Measurements from ENCODE around the gene ERC2. TPM values are rescaled to one million over a fixed set of nuclear protein-coding genes. Genes with fewer than 3 reads are reported as not detected.

Gene ERC2
- total RNA-seq, 3 donors from 2014 or later: 0.64 to 7.3 (median 1.3) TPM

GRCh38 chr3:56094170-56094569 is 374.1 kb downstream of the ERC2 start:
- intact Hi-C loops (cut with DNase I; ENCODE audit: low total_unique reads): no loop called here

GRCh38 chr3:56089739-56090138 is 378.5 kb downstream of the ERC2 start:
- Histone ChIP-seq H3K4me1 (no peaks in the 10 kb centered on the region), H3K4me3 (no peak overlapping the region), H3K36me3 (no peaks in the 10 kb centered on the region), H3K9me3 (no peaks in the 10 kb centered on the region), H3K27ac (no peak overlapping the region), H3K27me3 (no peaks in the 10 kb centered on the region)
- DNase-seq (ENCODE audit: low spot score in 2 of 2): no peak
- intact Hi-C loops (cut with DNase I; ENCODE audit: low total_unique reads): no loop called here
- TF ChIP-seq POLR2AphosphoS5 (IDR thresholded peaks at IDR 0.05): no peak
- TF ChIP-seq POLR2A (IDR thresholded peaks at IDR 0.05): no peak
- TF ChIP-seq, protein P1, sequence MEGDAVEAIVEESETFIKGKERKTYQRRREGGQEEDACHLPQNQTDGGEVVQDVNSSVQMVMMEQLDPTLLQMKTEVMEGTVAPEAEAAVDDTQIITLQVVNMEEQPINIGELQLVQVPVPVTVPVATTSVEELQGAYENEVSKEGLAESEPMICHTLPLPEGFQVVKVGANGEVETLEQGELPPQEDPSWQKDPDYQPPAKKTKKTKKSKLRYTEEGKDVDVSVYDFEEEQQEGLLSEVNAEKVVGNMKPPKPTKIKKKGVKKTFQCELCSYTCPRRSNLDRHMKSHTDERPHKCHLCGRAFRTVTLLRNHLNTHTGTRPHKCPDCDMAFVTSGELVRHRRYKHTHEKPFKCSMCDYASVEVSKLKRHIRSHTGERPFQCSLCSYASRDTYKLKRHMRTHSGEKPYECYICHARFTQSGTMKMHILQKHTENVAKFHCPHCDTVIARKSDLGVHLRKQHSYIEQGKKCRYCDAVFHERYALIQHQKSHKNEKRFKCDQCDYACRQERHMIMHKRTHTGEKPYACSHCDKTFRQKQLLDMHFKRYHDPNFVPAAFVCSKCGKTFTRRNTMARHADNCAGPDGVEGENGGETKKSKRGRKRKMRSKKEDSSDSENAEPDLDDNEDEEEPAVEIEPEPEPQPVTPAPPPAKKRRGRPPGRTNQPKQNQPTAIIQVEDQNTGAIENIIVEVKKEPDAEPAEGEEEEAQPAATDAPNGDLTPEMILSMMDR (IDR thresholded peaks at IDR 0.05): no peak

More at GRCh38 chr3:56094170-56094569, 374.1 kb downstream of the ERC2 start:
- H3K27me3 ChIP-seq: no peaks in the 10 kb centered on the region
- H3K27ac ChIP-seq: no peak overlapping the region
- H3K4me3 ChIP-seq: no peak overlapping the region
- TF ChIP-seq, protein P1 (IDR thresholded peaks at IDR 0.05): no peak
- DNase-seq (ENCODE audit: low spot score in 2 of 2): no peak
- no peaks in the 10 kb centered on the region for H3K4me1 ChIP-seq
- no peaks in the 10 kb centered on the region for H3K36me3 ChIP-seq
- no peaks in the 10 kb centered on the region for H3K9me3 ChIP-seq

- TF ChIP-seq POLR2AphosphoS5 (IDR thresholded peaks at IDR 0.05) (no peak), POLR2A (IDR thresholded peaks at IDR 0.05) (no peak)
- TF ChIP-seq, protein P1 (IDR thresholded peaks at IDR 0.05): no peak
- intact Hi-C loops (cut with DNase I; ENCODE audit: low total_unique reads): no loop called here
- Histone ChIP-seq H3K4me1 (no peaks in the 10 kb centered on the region), H3K4me3 (no peak overlapping the region), H3K27me3 (no peaks in the 10 kb centered on the region), H3K36me3 (no peaks in the 10 kb centered on the region), H3K27ac (no peak overlapping the region), H3K9me3 (no peaks in the 10 kb centered on the region)
- no peak for DNase-seq (ENCODE audit: low spot score in 2 of 2)
These were observed 380.7 kb downstream of the ERC2 start for GRCh38 chr3:56087451-56088053.

GRCh38 chr3:56086355-56086754 is 381.9 kb downstream of the ERC2 start:
- Histone ChIP-seq H3K27me3 (no peaks in the 10 kb centered on the region), H3K4me3 (no peak overlapping the region), H3K9me3 (no peaks in the 10 kb centered on the region), H3K4me1 (no peaks in the 10 kb centered on the region), H3K27ac (no peak overlapping the region), H3K36me3 (no peaks in the 10 kb centered on the region)
- intact Hi-C loops (cut with DNase I; ENCODE audit: low total_unique reads): no loop called here
- DNase-seq (ENCODE audit: low spot score in 2 of 2): no peak
- TF ChIP-seq POLR2AphosphoS5 (IDR thresholded peaks at IDR 0.05) (no peak), POLR2A (IDR thresholded peaks at IDR 0.05) (no peak)
- TF ChIP-seq, protein P1 (IDR thresholded peaks at IDR 0.05): no peak

GRCh38 chr3:56081246-56081645 is 387.0 kb downstream of the ERC2 start:
- H3K27me3 ChIP-seq: no peaks in the 10 kb centered on the region
- H3K4me1 ChIP-seq: no peaks in the 10 kb centered on the region
- H3K36me3 ChIP-seq: no peaks in the 10 kb centered on the region
- TF ChIP-seq POLR2AphosphoS5 (IDR thresholded peaks at IDR 0.05) (no peak), POLR2A (IDR thresholded peaks at IDR 0.05) (no peak)
- TF ChIP-seq, protein P1 (IDR thresholded peaks at IDR 0.05): no peak
- no peak overlapping the region for H3K27ac ChIP-seq
- no peak overlapping the region for H3K4me3 ChIP-seq
- H3K9me3 ChIP-seq: no peaks in the 10 kb centered on the region
- DNase-seq (ENCODE audit: low spot score in 2 of 2): no peak
- intact Hi-C loops (cut with DNase I; ENCODE audit: low total_unique reads): no loop called here

Data from breast epithelium (tissue), 4 donors.